Fibroblast of mammary gland (primary cell): ENCODE results near the gene PRRX2.
A peak's percentile ranks its signal among the peaks of the same experiment; 100 is the strongest.

Experiments used
- DNase-seq: peaks from one replicate; pipeline ENCODE4 v3.0.0-alpha.2; 2010; ENCODE audit warnings: low read depth
- H3K4me3 ChIP-seq: 2 replicates; pipeline ENCODE4 v1.5.1; 2011; ENCODE audit warnings: low read depth, mild to moderate bottlenecking, low read length, moderate library complexity; ENCODE audit not compliant: control insufficient read depth
- TF ChIP-seq, protein P1 (sequence below): conservative IDR thresholded peaks from 2 replicates; pipeline ENCODE4 v1.5.1; 2011; ENCODE audit warnings: low read depth, low read length, inconsistent platforms; ENCODE audit not compliant: control insufficient read depth, insufficient read depth

PRRX2 gene

DNA sequence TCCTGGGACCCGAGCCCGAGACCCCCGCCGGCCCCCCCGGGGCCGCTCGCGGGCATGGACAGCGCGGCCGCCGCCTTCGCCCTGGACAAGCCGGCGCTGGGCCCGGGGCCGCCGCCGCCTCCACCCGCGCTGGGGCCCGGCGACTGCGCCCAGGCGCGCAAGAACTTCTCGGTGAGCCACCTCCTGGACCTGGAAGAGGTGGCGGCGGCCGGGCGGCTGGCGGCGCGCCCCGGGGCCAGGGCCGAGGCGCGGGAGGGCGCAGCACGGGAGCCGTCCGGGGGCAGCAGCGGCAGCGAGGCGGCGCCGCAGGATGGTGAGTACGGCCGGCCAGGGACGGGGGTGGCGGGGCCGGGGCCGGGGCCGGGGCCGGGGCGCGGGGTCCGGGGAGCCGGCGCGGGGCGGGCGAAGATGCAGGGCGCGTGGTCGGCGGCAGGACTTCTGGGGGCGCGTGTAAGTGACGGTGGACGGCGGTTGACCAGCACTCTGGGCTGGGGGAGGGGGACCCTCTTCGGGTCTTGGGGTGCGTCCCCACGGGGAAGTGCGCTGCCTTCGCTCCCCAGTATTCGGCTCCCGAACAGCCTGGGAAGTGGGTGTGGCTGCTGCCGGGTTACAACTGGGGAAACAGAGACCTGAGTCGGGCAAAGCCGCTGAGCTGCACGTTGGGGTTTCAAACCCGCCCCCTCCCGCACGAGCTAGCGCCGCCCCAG is 520 bp downstream of the PRRX2 start:
- no peak overlapping the region for H3K4me3 ChIP-seq
- DNase-seq = no peak
- TF ChIP-seq, protein P1, sequence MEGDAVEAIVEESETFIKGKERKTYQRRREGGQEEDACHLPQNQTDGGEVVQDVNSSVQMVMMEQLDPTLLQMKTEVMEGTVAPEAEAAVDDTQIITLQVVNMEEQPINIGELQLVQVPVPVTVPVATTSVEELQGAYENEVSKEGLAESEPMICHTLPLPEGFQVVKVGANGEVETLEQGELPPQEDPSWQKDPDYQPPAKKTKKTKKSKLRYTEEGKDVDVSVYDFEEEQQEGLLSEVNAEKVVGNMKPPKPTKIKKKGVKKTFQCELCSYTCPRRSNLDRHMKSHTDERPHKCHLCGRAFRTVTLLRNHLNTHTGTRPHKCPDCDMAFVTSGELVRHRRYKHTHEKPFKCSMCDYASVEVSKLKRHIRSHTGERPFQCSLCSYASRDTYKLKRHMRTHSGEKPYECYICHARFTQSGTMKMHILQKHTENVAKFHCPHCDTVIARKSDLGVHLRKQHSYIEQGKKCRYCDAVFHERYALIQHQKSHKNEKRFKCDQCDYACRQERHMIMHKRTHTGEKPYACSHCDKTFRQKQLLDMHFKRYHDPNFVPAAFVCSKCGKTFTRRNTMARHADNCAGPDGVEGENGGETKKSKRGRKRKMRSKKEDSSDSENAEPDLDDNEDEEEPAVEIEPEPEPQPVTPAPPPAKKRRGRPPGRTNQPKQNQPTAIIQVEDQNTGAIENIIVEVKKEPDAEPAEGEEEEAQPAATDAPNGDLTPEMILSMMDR = no peak

DNA sequence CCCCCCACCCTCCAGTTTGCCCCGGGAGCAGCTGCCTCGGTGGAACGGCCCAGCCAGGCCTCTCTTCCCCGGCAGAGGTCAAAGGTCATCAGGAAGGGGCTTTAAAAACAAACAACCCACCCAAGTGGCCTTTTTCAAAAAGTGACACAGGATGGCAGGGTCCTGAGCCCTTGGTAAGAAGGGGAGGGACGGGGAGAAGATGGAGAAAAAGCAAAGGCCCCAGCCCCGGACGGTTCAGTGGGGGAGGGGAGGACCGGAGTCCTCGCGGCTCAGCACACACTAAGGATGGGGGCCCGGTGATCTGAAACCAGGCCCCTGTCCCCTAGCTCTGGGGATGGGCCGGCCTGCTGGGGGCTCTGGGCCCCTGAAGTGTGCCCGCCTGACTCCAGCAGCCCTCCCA is 1.1 kb downstream of the PRRX2 start:
- no peak overlapping the region for H3K4me3 ChIP-seq
- no peak for DNase-seq
- TF ChIP-seq, protein P1 = no peak

DNA sequence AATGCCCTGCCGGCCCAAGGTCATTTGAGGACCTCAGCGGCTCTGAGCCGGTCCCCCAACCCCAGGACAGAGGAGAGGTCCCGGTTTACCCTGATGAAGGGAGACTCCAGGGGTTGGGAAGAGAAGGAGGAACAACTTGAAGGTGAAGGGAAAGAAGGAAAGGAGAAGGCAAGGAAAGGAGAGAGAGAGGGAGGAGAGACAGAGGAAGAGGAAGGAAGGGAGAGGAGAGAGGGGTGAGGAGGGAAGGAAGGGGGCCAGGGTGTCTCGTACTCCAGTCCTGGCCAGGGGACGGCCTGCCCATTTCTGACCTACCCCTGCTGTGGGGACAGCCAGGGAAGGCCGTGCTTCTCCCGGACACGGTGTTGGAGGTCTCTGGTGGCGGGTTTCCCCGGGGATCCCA is 1.9 kb downstream of the PRRX2 start:
- DNase-seq = no peak
- TF ChIP-seq, protein P1 = no peak
- H3K4me3 ChIP-seq = no peak overlapping the region

DNA sequence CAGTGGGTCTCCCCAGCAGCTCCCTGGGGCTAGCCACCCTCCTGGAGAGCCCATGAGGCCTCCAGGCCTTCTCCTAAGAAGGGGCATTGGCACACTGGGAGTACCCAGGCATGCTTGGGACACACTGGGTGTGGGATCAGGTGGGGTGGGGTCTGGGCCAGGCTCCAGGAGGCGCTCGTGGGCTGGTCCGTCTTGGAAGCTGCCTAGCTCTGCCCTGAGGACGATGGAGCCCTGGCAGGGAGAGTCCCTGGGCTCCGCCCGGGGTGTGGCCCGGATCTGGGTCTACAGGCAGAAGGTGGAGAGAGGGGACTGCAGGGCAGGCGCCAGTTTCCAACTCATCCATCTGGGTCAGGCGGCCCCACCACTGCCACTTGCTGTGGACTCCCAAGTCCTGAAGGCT is 2.4 kb downstream of the PRRX2 start:
- DNase-seq = no peak
- no peak overlapping the region for H3K4me3 ChIP-seq
- TF ChIP-seq, protein P1 = no peak

DNA sequence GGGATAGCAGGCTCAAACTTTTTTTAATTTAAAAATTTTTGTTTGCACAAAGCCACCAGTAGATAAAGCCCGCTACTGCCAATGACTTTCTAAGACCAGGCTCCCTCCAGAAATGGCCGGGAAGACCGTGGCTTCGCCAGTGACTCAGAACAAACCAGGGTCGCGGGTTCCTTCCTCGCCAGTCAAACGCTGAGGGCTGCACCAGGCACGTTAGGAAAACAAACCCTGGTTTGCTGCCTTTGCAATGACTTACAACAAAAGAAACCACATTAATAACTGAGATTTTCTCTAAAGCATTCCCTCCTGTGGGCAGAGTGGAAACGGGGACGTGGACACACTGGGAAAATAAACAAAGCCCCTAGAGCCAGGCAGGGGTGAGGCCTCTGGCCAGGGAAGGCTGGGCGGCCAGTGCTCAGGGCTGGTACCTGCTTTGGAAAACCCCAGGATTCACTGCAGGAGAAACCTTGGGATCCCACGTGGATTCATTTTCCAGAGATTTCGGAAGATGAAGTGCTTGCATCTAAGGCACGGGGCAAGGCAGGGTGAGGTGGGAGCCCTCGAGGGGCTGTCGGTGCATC is 3.8 kb downstream of the PRRX2 start:
- DNase-seq = peak; percentile 41
- H3K4me3 ChIP-seq = no peak overlapping the region
- TF ChIP-seq, protein P1 = no peak

DNA sequence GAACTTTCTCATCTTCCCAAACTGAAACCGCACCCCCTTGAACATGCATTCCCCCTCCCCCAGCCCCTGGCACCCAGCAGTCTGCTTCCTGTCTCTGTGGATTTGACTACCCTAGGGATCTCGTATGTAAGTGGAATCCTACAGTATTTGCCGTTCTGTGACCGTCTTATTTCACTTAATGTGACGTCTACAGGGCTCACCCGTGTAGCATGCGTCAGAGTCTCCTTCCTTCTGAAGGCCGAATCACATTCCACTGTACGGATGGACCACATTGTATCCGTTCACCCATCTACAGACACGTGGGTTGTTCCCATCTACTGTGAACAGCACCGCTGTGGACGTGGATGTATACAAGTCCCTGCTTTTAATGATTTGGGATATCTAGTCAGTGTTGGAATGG is 4.5 kb downstream of the PRRX2 start:
- TF ChIP-seq, protein P1 = no peak
- no peak for DNase-seq
- H3K4me3 ChIP-seq = no peak overlapping the region
